HEK293 (cell line): ENCODE results near the gene CCDC150.

Experiments used
- CTCF ChIA-PET: fragments of 350-600 bp; formaldehyde crosslinking; extraction: SDS; loops from one replicate; lab custom pipeline; 2021; ENCODE audit warnings: antibody characterized with exemption; lab: Yijun Ruan, JAX
- POLR2A ChIA-PET: fragments of 300-600 bp; formaldehyde crosslinking; extraction: SDS; loops from one replicate; lab custom pipeline; 2020; ENCODE audit warnings: antibody characterized with exemption, inconsistent platforms; lab: Yijun Ruan, JAX
- H3K27ac ChIP-seq: fragments of 200-500 bp; sonication (Bioruptor generic); 2 replicates; pipeline ENCODE4 v1.5.1; 2014; ENCODE audit warnings: low read depth, low read length, control low read depth, inconsistent platforms; ENCODE audit errors: extremely low read depth
- H3K36me3 ChIP-seq, 2 experiments: fragments of 200-500 bp in 1 of 2; sonication (Bioruptor generic) in 1 of 2; 1 replicate in 1 of 2; 2 replicates in 1 of 2; pipeline ENCODE4 v1.5.1; 2014 to 2017; ENCODE audit warnings: inconsistent platforms in 2 of 2, low read length in 2 of 2; ENCODE audit not compliant: control insufficient read depth in 2 of 2, insufficient read depth in 1 of 2
- H3K4me1 ChIP-seq: fragments of 200-500 bp; sonication (Bioruptor generic); 2 replicates; pipeline ENCODE4 v1.5.1; 2014; ENCODE audit warnings: mild to moderate bottlenecking, low read length, inconsistent platforms; ENCODE audit not compliant: control insufficient read depth, insufficient read depth
- H3K4me3 ChIP-seq: 2 replicates; pipeline ENCODE4 v1.5.1; 2011; ENCODE audit warnings: low read depth, mild to moderate bottlenecking, control low read depth, low read length, moderate library complexity
- H3K9me3 ChIP-seq: fragments of 200-500 bp; sonication (Bioruptor generic); 2 replicates; pipeline ENCODE4 v1.5.1; 2014; ENCODE audit warnings: low read depth, low read length, inconsistent platforms; ENCODE audit not compliant: control insufficient read depth, insufficient read depth
- CTCF ChIP-seq: fragments of 450-650 bp; formaldehyde crosslinking; IDR thresholded peaks from 2 replicates; pipeline ENCODE4 v1.5.1; 2016; ENCODE audit warnings: missing biosample characterization, missing genetic modification characterization
- GFI1B ChIP-seq: fragments of 450-650 bp; formaldehyde crosslinking; IDR thresholded peaks from 2 replicates; pipeline ENCODE4 v1.5.1; 2016; ENCODE audit warnings: missing biosample characterization, missing genetic modification characterization
- KLF17 ChIP-seq: fragments of 450-650 bp; formaldehyde crosslinking; IDR thresholded peaks from 2 replicates; pipeline ENCODE4 v1.5.1; 2016; ENCODE audit warnings: missing biosample characterization, missing genetic modification characterization
- KLF8 ChIP-seq: fragments of 450-650 bp; formaldehyde crosslinking; IDR thresholded peaks from 2 replicates; pipeline ENCODE4 v1.5.1; 2016; ENCODE audit warnings: missing biosample characterization, missing genetic modification characterization
- REST ChIP-seq: fragments of 450-650 bp; formaldehyde crosslinking; IDR thresholded peaks from 2 replicates; pipeline ENCODE4 v1.5.1; 2016; ENCODE audit warnings: missing biosample characterization, missing genetic modification characterization
- SP2 ChIP-seq: fragments of 450-650 bp; formaldehyde crosslinking; IDR thresholded peaks from 2 replicates; pipeline ENCODE4 v1.5.1; 2016; ENCODE audit warnings: missing biosample characterization, missing genetic modification characterization
- SP3 ChIP-seq: fragments of 450-650 bp; formaldehyde crosslinking; IDR thresholded peaks from 2 replicates; pipeline ENCODE4 v1.5.1; 2016; ENCODE audit warnings: missing biosample characterization, missing genetic modification characterization
- TRIM28 ChIP-seq: IDR thresholded peaks from 2 replicates; pipeline ENCODE4 v1.6.1; 2011; ENCODE audit warnings: low read length, control low read depth, borderline replicate concordance
- ZBTB17 ChIP-seq: fragments of 450-650 bp; formaldehyde crosslinking; IDR thresholded peaks from 2 replicates; pipeline ENCODE4 v1.5.1; 2016; ENCODE audit warnings: missing biosample characterization, missing genetic modification characterization
- ZBTB20 ChIP-seq: fragments of 450-650 bp; formaldehyde crosslinking; IDR thresholded peaks from 2 replicates; pipeline ENCODE4 v1.5.1; 2016; ENCODE audit warnings: missing biosample characterization, missing genetic modification characterization
- ZBTB26 ChIP-seq: fragments of 450-650 bp; formaldehyde crosslinking; optimal IDR thresholded peaks from 2 replicates; pipeline ENCODE3; 2016; ENCODE audit warnings: missing biosample characterization, mild to moderate bottlenecking, missing genetic modification characterization
- ZBTB48 ChIP-seq: fragments of 450-650 bp; formaldehyde crosslinking; IDR thresholded peaks from 2 replicates; pipeline ENCODE4 v1.5.1; 2016; ENCODE audit warnings: missing biosample characterization, missing genetic modification characterization
- ZBTB8A ChIP-seq: fragments of 450-650 bp; formaldehyde crosslinking; IDR thresholded peaks from 2 replicates; pipeline ENCODE4 v1.5.1; 2016; ENCODE audit warnings: missing biosample characterization, missing genetic modification characterization
- ZIC2 ChIP-seq: fragments of 450-650 bp; formaldehyde crosslinking; IDR thresholded peaks from 2 replicates; pipeline ENCODE4 v1.5.1; 2016; ENCODE audit warnings: missing biosample characterization, missing genetic modification characterization
- ZNF2 ChIP-seq: fragments of 450-650 bp; formaldehyde crosslinking; IDR thresholded peaks from 2 replicates; pipeline ENCODE4 v1.5.1; 2016; ENCODE audit warnings: missing biosample characterization, missing genetic modification characterization
- ZNF223 ChIP-seq: fragments of 450-650 bp; formaldehyde crosslinking; IDR thresholded peaks from 2 replicates; pipeline ENCODE4 v1.5.1; 2016; ENCODE audit warnings: missing biosample characterization, missing genetic modification characterization
- ZNF341 ChIP-seq: fragments of 450-650 bp; formaldehyde crosslinking; IDR thresholded peaks from 2 replicates; pipeline ENCODE4; 2016; ENCODE audit warnings: low read depth, missing biosample characterization, missing genetic modification characterization
- ZNF654 ChIP-seq: fragments of 450-650 bp; formaldehyde crosslinking; IDR thresholded peaks from 2 replicates; pipeline ENCODE4 v1.5.1; 2016; ENCODE audit warnings: low read depth, missing biosample characterization, missing genetic modification characterization
- ZNF692 ChIP-seq: fragments of 450-650 bp; formaldehyde crosslinking; IDR thresholded peaks from 2 replicates; pipeline ENCODE4 v1.5.1; 2016; ENCODE audit warnings: missing biosample characterization, missing genetic modification characterization
- ZNF747 ChIP-seq: fragments of 450-650 bp; formaldehyde crosslinking; IDR thresholded peaks from 2 replicates; pipeline ENCODE4 v1.5.1; 2016; ENCODE audit warnings: missing biosample characterization, missing genetic modification characterization
- ZNF76 ChIP-seq: fragments of 450-650 bp; formaldehyde crosslinking; IDR thresholded peaks from 2 replicates; pipeline ENCODE4; 2016; ENCODE audit warnings: low read depth, missing biosample characterization, missing genetic modification characterization, borderline replicate concordance
- ZXDB ChIP-seq: fragments of 450-650 bp; formaldehyde crosslinking; IDR thresholded peaks from 2 replicates; pipeline ENCODE4 v1.5.1; 2016; ENCODE audit warnings: missing biosample characterization, missing genetic modification characterization
- TF ChIP-seq, protein P1 (sequence below): fragments of 450-650 bp; formaldehyde crosslinking; IDR thresholded peaks from 2 replicates; pipeline ENCODE4 v1.5.0; 2017; ENCODE audit warnings: missing biosample characterization, missing genetic modification characterization, borderline replicate concordance
- TF ChIP-seq, protein P2 (sequence below): fragments of 450-650 bp; formaldehyde crosslinking; IDR thresholded peaks from 2 replicates; pipeline ENCODE4 v1.5.1; 2016; ENCODE audit warnings: missing biosample characterization, missing genetic modification characterization

CCDC150 gene

DNA sequence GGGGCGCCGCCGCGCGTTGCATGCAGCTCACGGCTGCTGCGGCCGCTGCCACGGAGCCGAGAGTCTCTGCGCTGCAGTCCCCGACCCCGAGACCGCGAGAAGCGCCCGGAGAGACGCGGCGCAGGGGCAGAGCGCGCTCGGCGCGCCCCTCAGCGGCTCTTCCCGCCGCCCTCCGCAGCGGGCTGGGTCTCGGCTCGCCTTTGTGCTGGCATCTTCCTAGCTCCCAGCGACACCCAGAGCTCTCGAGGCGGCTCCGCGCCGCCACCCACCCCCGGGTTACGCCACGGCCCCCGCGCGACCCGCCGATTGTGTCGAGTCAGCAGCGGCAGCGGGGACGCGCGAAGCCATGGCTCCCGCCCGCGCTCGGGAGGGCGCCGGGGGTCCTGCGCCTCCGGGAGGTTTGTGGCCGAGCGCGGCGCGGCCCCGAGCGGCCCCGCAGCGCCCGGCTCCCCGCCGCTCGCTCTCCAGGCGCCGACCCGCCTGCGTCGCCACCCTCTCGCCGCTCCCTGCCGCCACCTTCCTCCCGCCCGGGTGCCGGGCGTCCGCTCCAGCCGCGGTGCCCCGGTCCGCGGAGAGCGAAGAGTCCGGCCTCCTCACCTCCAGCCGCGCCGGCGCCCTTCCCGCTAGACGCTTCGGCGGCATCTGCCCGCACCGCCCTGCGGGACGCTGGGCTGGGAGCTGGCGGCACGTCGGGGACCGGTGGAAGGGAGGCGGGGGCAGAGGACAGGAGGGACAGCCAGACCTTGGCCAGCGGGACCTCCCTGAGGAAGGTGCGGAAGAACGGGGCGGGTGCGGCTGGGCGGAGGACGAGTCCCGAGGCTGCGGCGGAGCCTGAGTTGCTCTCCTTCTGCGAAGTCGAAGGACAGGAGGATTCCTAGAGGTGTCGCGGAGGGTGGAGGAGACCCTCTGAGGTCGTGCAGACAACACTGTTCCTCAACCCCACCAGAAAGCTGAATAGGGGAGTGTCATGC is 46.3 kb upstream of the CCDC150 start, which contains the start of gene HECW2:
Gene HECW2 (minus strand): TSS at position 644 of the 971 bp plus-strand sequence.
- Histone ChIP-seq H3K4me1 (peaks cover 12% of the 10 kb centered on the region), H3K4me3 (peak within 1 kb of the TSS; percentile 82), H3K36me3 (no peaks in the 10 kb centered on the region), H3K27ac (peak within 1 kb of the TSS; percentile 91), H3K9me3 (no peaks in the 10 kb centered on the region)
- ChIA-PET POLR2A (interaction anchor here (0.7 to 2.5 kb wide), 3 partner anchors 8 to 46 kb away, joined by 3 to 9 read pairs (median 5); partner anchors contain the start of gene CCDC150), CTCF (interaction anchor here (0.6 to 2.0 kb wide), 6 partner anchors 8 to 178 kb away, joined by 3 to 8 read pairs (median 4); no protein-coding TSS in a partner anchor)
- TF ChIP-seq ZBTB20 (tag by site-specific recombination) = peak; percentile 63
- peak; percentile 23; the same call in 1 of the 2 replicates for TF ChIP-seq KLF8
- TF ChIP-seq ZXDB (tag by site-specific recombination) = 0 out of 2 replicates have a peak, but pooled peaks have one; percentile 11
- TF ChIP-seq ZNF654 (tag by site-specific recombination) = no peak
- TF ChIP-seq ZBTB26 (tag by site-specific recombination) = peak; percentile 92
- TF ChIP-seq GFI1B = no peak
- 0 out of 2 replicates have a peak, but pooled peaks have one; percentile 22 for TF ChIP-seq ZBTB17 (tag by site-specific recombination)
- peak; percentile 54 for TF ChIP-seq ZIC2 (tag by site-specific recombination)
- TF ChIP-seq KLF17 = 0 out of 2 replicates have a peak, but pooled peaks have one; percentile 17
- TF ChIP-seq ZNF341 (tag by site-specific recombination) = peak; percentile 94
- peak; percentile 64; the same call in 1 of the 2 replicates for TF ChIP-seq ZBTB8A (tag by site-specific recombination)
- peak; percentile 58; the same call in 1 of the 2 replicates for TF ChIP-seq TRIM28
- TF ChIP-seq ZNF223 (tag by site-specific recombination) = peak; percentile 76; the same call in 1 of the 2 replicates
- peak; percentile 58 for TF ChIP-seq SP3 (tag by site-specific recombination)
- TF ChIP-seq, protein P1, sequence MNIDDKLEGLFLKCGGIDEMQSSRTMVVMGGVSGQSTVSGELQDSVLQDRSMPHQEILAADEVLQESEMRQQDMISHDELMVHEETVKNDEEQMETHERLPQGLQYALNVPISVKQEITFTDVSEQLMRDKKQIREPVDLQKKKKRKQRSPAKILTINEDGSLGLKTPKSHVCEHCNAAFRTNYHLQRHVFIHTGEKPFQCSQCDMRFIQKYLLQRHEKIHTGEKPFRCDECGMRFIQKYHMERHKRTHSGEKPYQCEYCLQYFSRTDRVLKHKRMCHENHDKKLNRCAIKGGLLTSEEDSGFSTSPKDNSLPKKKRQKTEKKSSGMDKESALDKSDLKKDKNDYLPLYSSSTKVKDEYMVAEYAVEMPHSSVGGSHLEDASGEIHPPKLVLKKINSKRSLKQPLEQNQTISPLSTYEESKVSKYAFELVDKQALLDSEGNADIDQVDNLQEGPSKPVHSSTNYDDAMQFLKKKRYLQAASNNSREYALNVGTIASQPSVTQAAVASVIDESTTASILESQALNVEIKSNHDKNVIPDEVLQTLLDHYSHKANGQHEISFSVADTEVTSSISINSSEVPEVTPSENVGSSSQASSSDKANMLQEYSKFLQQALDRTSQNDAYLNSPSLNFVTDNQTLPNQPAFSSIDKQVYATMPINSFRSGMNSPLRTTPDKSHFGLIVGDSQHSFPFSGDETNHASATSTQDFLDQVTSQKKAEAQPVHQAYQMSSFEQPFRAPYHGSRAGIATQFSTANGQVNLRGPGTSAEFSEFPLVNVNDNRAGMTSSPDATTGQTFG (tag by site-specific recombination) = no peak
- TF ChIP-seq REST (tag by site-specific recombination) = 0 out of 2 replicates have a peak, but pooled peaks have one; percentile 23
- no peak for TF ChIP-seq ZNF747 (tag by site-specific recombination)
- TF ChIP-seq, protein P2, sequence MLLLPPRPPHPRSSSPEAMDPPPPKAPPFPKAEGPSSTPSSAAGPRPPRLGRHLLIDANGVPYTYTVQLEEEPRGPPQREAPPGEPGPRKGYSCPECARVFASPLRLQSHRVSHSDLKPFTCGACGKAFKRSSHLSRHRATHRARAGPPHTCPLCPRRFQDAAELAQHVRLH (tag by site-specific recombination) = no peak
- TF ChIP-seq ZBTB48 = peak; percentile 41; the same call in 1 of the 2 replicates
- peak; percentile 61 for TF ChIP-seq CTCF (tag by site-specific recombination)
- TF ChIP-seq ZNF2 (tag by site-specific recombination) = no peak
- peak; percentile 26; the same call in 1 of the 2 replicates for TF ChIP-seq ZNF76 (tag by site-specific recombination)
- TF ChIP-seq SP2 = peak; percentile 44
- no peak for TF ChIP-seq ZNF692
